GM23338 (cell line): ENCODE measurements around the gene RRP1.

Experiments used
- EZH2 ChIP-seq: fragments of 200-600 bp; sonication (generic); IDR thresholded peaks from one replicate; pipeline ENCODE4 v1.8.0; 2017; ENCODE audit warnings: antibody characterized with exemption, mild to moderate bottlenecking, low read depth; ENCODE audit not compliant: unreplicated experiment
- POLR2AphosphoS5 ChIP-seq: IDR thresholded peaks from 2 replicates; pipeline ENCODE4 v1.6.1; 2016; ENCODE audit warnings: antibody characterized with exemption, low read depth
- STAT1 ChIP-seq: IDR thresholded peaks from one replicate; pipeline ENCODE4 v1.6.1; 2016; ENCODE audit warnings: antibody characterized with exemption; ENCODE audit not compliant: unreplicated experiment
- TF ChIP-seq, protein P1 (sequence below), 2 experiments: fragments of 200-600 bp in 1 of 2; sonication (generic) in 1 of 2; conservative IDR thresholded peaks; 2 replicates each; pipeline versions ENCODE4 v1.5.1 to v1.6.1; 2016 to 2017; ENCODE audit warnings: antibody characterized with exemption in 2 of 2, low read depth in 2 of 2, mild to moderate bottlenecking in 2 of 2, moderate library complexity in 1 of 2

DNA sequence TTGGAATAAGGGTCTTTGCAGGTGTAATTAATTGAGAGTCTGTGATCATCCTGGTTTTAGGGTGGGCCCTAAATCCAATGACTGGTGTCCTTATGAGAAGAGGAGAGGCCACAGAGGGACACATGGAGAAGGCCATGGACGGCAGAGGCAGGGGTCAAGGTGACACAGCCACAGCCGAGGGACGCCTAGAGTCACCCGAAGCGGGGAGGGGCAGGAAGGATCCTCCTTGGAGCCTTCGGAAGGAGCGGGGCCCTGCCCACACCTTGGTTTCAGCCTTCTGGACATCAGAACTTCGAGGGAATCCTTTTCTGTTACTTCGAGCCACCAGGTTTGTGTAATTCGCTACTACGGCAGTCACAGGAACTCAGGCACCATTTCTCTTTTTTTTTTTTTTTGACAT, 31.1 kb downstream of the RRP1 start:
- TF ChIP-seq, protein P1, sequence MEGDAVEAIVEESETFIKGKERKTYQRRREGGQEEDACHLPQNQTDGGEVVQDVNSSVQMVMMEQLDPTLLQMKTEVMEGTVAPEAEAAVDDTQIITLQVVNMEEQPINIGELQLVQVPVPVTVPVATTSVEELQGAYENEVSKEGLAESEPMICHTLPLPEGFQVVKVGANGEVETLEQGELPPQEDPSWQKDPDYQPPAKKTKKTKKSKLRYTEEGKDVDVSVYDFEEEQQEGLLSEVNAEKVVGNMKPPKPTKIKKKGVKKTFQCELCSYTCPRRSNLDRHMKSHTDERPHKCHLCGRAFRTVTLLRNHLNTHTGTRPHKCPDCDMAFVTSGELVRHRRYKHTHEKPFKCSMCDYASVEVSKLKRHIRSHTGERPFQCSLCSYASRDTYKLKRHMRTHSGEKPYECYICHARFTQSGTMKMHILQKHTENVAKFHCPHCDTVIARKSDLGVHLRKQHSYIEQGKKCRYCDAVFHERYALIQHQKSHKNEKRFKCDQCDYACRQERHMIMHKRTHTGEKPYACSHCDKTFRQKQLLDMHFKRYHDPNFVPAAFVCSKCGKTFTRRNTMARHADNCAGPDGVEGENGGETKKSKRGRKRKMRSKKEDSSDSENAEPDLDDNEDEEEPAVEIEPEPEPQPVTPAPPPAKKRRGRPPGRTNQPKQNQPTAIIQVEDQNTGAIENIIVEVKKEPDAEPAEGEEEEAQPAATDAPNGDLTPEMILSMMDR (conservative IDR thresholded peaks at IDR 0.05; ENCODE audit: low read depth in 2 of 2) = no peak
- no peak for TF ChIP-seq POLR2AphosphoS5
- TF ChIP-seq STAT1 = no peak
- TF ChIP-seq EZH2 = no peak
